Measurements from ENCODE around the gene SLCO2A1. TPM values are rescaled to one million over a fixed set of nuclear protein-coding genes. Genes with fewer than 3 reads are reported as not detected.

SLCO2A1 gene
- total and polyA plus RNA-seq, 2 donors (not counting 1 experiment from before 2014, with no cell fraction given): not detected

- intact Hi-C loops (cut with micrococcal nuclease): loop anchor here (2.0 kb wide), 1 partner anchor 263 kb away; no protein-coding TSS in a partner anchor
- CTCF ChIA-PET: no interaction called here
Measured at GRCh38 chr3:133925960-133926735, 103.6 kb downstream of the SLCO2A1 start.

DNA sequence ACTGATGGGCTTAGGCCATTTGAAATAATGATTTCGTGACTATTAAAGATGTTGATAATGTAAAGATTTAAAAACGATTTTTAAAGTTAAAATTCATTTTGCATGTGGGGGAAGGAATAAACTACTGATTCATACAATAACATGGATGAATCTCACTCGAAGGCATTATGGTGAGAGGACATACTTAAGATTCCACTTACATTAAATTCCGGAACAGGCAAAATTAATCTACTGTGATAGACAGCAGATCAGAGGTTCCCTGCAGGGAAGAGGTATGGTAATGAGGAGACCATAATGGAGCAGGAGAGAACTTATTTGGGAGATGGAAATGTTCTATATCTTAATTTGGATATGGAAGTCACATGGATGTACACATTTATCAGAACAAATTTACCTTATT lies 105.7 kb downstream of the SLCO2A1 start:
- peaks cover 0 to 4% (median 0%) of the 10 kb centered on the region in 3 donors for H3K9me3 ChIP-seq (ENCODE audit: control extremely low read depth in 1 of 3, control insufficient read depth in 2 of 3, insufficient read depth in 1 of 3, low read length in 2 of 3)

More at GRCh38 chr3:133925960-133926735, 103.6 kb downstream of the SLCO2A1 start:
- Histone ChIP-seq H3K9ac (ENCODE audit: low read length) (no peak overlapping the region), H3K4me2 (replicated peaks; ENCODE audit: low read depth, low read length, poor library complexity, severe bottlenecking) (no peak overlapping the region), H3K79me2 (ENCODE audit: control insufficient read depth, insufficient read depth, low read length) (no peaks in the 10 kb centered on the region), H2AFZ (ENCODE audit: insufficient read depth, low read depth, low read length, poor library complexity, severe bottlenecking) (no peak overlapping the region), H3K9me3 (ENCODE audit: control extremely low read depth in 1 of 3, control insufficient read depth in 2 of 3, insufficient read depth in 1 of 3, low read length in 2 of 3) (peaks cover 0 to 4% (median 0%) of the 10 kb centered on the region in 3 donors), H3K36me3 (replicated peaks in 1 of 2; ENCODE audit: control extremely low read depth in 1 of 2, control insufficient read depth in 1 of 2, extremely low read depth in 1 of 2, insufficient read depth in 2 of 2, low read length in 1 of 2) (no peaks in the 10 kb centered on the region), H3K27me3 (replicated peaks in 1 of 4; ENCODE audit: control extremely low read depth in 1 of 4, control insufficient read depth in 3 of 4, insufficient read depth in 4 of 4, low read length in 3 of 4) (peaks cover 0 to 26% (median 5%) of the 10 kb centered on the region in 4 experiments), H3K27ac (ENCODE audit: low read length in 2 of 2) (no peak overlapping the region), H4K20me1 (ENCODE audit: control insufficient read depth, insufficient read depth, low read length, poor library complexity, severe bottlenecking) (no peaks in the 10 kb centered on the region), H3K4me3 (ENCODE audit: control extremely low read depth in 1 of 5, extremely low read depth in 1 of 5, insufficient read depth in 1 of 5, low read depth in 2 of 5, low read length in 4 of 5) (no peak overlapping the region), H3K4me1 (ENCODE audit: control insufficient read depth in 2 of 2, insufficient read depth in 2 of 2, low read length in 2 of 2) (peaks cover 12 to 14% of the 10 kb centered on the region in 2 donors)
- Mint-ChIP-seq H3K9me3 (ENCODE audit: insufficient read depth) (no peaks in the 10 kb centered on the region), H3K27ac (no peak overlapping the region), H3K4me3 (peak overlapping the region; percentile 48), H3K27me3 (peaks cover 29% of the 10 kb centered on the region), H3K4me1 (peaks cover 13% of the 10 kb centered on the region)
- WGBS (ENCODE audit: insufficient coverage): 97% methylated on average over 10 of the region's 10 CpGs
- DNase-seq: no peak
- POLR2A ChIA-PET: no interaction called here
- ATAC-seq (ENCODE audit: low read depth): no peak
- no peak for TF ChIP-seq EZH2 (IDR thresholded peaks at IDR 0.05; ENCODE audit: borderline replicate concordance, insufficient read depth, low read depth, low read length, poor library complexity, severe bottlenecking)
- TF ChIP-seq, protein P1, sequence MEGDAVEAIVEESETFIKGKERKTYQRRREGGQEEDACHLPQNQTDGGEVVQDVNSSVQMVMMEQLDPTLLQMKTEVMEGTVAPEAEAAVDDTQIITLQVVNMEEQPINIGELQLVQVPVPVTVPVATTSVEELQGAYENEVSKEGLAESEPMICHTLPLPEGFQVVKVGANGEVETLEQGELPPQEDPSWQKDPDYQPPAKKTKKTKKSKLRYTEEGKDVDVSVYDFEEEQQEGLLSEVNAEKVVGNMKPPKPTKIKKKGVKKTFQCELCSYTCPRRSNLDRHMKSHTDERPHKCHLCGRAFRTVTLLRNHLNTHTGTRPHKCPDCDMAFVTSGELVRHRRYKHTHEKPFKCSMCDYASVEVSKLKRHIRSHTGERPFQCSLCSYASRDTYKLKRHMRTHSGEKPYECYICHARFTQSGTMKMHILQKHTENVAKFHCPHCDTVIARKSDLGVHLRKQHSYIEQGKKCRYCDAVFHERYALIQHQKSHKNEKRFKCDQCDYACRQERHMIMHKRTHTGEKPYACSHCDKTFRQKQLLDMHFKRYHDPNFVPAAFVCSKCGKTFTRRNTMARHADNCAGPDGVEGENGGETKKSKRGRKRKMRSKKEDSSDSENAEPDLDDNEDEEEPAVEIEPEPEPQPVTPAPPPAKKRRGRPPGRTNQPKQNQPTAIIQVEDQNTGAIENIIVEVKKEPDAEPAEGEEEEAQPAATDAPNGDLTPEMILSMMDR (IDR thresholded peaks at IDR 0.05): no peak

More for the DNA sequence above, 105.7 kb downstream of the SLCO2A1 start:
- no peak for DNase-seq
- no peak overlapping the region for H3K9ac ChIP-seq (ENCODE audit: low read length)
- no peaks in the 10 kb centered on the region for H3K36me3 ChIP-seq (replicated peaks in 1 of 2; ENCODE audit: control extremely low read depth in 1 of 2, control insufficient read depth in 1 of 2, extremely low read depth in 1 of 2, insufficient read depth in 2 of 2, low read length in 1 of 2)
- ChIA-PET POLR2A (no interaction called here), CTCF (no interaction called here)
- no peak overlapping the region for H3K4me2 ChIP-seq (replicated peaks; ENCODE audit: low read depth, low read length, poor library complexity, severe bottlenecking)
- no peaks in the 10 kb centered on the region for H3K79me2 ChIP-seq (ENCODE audit: control insufficient read depth, insufficient read depth, low read length)
- no CpG with 5 or more reads among the region's 4 CpGs for WGBS (ENCODE audit: insufficient coverage)
- TF ChIP-seq, protein P1 (IDR thresholded peaks at IDR 0.05): no peak
- TF ChIP-seq EZH2 (IDR thresholded peaks at IDR 0.05; ENCODE audit: borderline replicate concordance, insufficient read depth, low read depth, low read length, poor library complexity, severe bottlenecking): no peak
- no peak overlapping the region for H2AFZ ChIP-seq (ENCODE audit: insufficient read depth, low read depth, low read length, poor library complexity, severe bottlenecking)
- Mint-ChIP-seq H3K9me3 (ENCODE audit: insufficient read depth) (no peaks in the 10 kb centered on the region), H3K27ac (no peak overlapping the region), H3K4me1 (peaks cover 13% of the 10 kb centered on the region), H3K27me3 (peaks cover 34% of the 10 kb centered on the region), H3K4me3 (no peak overlapping the region)
- H3K27ac ChIP-seq (ENCODE audit: low read length in 2 of 2): no peak overlapping the region
- H3K4me3 ChIP-seq (ENCODE audit: control extremely low read depth in 1 of 5, extremely low read depth in 1 of 5, insufficient read depth in 1 of 5, low read depth in 2 of 5, low read length in 4 of 5): no peak overlapping the region
- peaks cover 0 to 23% (median 10%) of the 10 kb centered on the region in 4 experiments for H3K27me3 ChIP-seq (replicated peaks in 1 of 4; ENCODE audit: control extremely low read depth in 1 of 4, control insufficient read depth in 3 of 4, insufficient read depth in 4 of 4, low read length in 3 of 4)
- intact Hi-C loops (cut with micrococcal nuclease): no loop called here
- H4K20me1 ChIP-seq (ENCODE audit: control insufficient read depth, insufficient read depth, low read length, poor library complexity, severe bottlenecking): no peaks in the 10 kb centered on the region
- peaks cover 12 to 14% of the 10 kb centered on the region in 2 donors for H3K4me1 ChIP-seq (ENCODE audit: control insufficient read depth in 2 of 2, insufficient read depth in 2 of 2, low read length in 2 of 2)
- ATAC-seq (ENCODE audit: low read depth): no peak
